ENCODE measurements around the gene IFIT3. TPM values are rescaled to one million over a fixed set of nuclear protein-coding genes. Genes with fewer than 3 reads are reported as not detected.

IFIT3 gene, protein sequence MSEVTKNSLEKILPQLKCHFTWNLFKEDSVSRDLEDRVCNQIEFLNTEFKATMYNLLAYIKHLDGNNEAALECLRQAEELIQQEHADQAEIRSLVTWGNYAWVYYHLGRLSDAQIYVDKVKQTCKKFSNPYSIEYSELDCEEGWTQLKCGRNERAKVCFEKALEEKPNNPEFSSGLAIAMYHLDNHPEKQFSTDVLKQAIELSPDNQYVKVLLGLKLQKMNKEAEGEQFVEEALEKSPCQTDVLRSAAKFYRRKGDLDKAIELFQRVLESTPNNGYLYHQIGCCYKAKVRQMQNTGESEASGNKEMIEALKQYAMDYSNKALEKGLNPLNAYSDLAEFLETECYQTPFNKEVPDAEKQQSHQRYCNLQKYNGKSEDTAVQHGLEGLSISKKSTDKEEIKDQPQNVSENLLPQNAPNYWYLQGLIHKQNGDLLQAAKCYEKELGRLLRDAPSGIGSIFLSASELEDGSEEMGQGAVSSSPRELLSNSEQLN
- total RNA-seq = 1 to 10 TPM; 3.1 to 3.6 TPM

GRCh38 chr10:89327803-89328441 is at the start of gene IFIT3:
Gene IFIT3 (plus strand): TSS chr10:89327997. CDS start chr10:89328074, 77 bp downstream.

GRCh38 chr10:89301721-89302445 is 25.9 kb upstream of the IFIT3 start, which contains the start of gene IFIT2:
Gene IFIT2 (plus strand): TSS chr10:89302046. CDS start chr10:89302124, 78 bp downstream.

GRCh38 chr10:89377705-89378637 is 50.2 kb downstream of the IFIT3 start, which contains the start of gene IFIT1B:
Gene IFIT1B (plus strand): TSS chr10:89378056. CDS start chr10:89378136, 80 bp downstream.

Other genes starting within 250 kb of the IFIT3 start
- not detected for gene CH25H, start 120.7 kb upstream of the IFIT3 start, total RNA-seq
- 10 to 100 TPM; 28.9 to 29.2 TPM for gene LIPA, start 76.2 kb upstream of the IFIT3 start, total RNA-seq
- 1 to 10 TPM; 3.9 to 4.3 TPM for gene IFIT2, start 26.0 kb upstream of the IFIT3 start, total RNA-seq
- not detected for gene IFIT1B, start 50.1 kb downstream of the IFIT3 start, total RNA-seq
- 1 to 10 TPM; 2.8 to 2.9 TPM for gene IFIT1, start 64.6 kb downstream of the IFIT3 start, total RNA-seq
- 10 to 100 TPM; 16.2 to 17.0 TPM for gene IFIT5, start 86.6 kb downstream of the IFIT3 start, total RNA-seq
- gene SLC16A12, start 207.6 kb downstream of the IFIT3 start, total RNA-seq = not detected